NAMALWA (cell line): Measurements from ENCODE around the gene KCNF1.

Experiments used
- DNase-seq: peaks from one replicate; pipeline ENCODE4 v3.0.0-alpha.2; 2015; ENCODE audit warnings: low spot score

KCNF1 gene

GRCh38 chr2:10920764-10921388, 9.1 kb downstream of the KCNF1 start:
- no peak for DNase-seq

- no peak for DNase-seq
Observed at GRCh38 chr2:10921525-10921924, 9.8 kb downstream of the KCNF1 start.

- DNase-seq: no peak
Observed at GRCh38 chr2:10922307-10923007, 10.7 kb downstream of the KCNF1 start.

GRCh38 chr2:10923008-10923375, 11.3 kb downstream of the KCNF1 start:
- DNase-seq: no peak

- no peak for DNase-seq
Observed at GRCh38 chr2:10923965-10924364, 12.2 kb downstream of the KCNF1 start.

- DNase-seq: no peak
Observed at GRCh38 chr2:10924441-10924840, 12.7 kb downstream of the KCNF1 start.

GRCh38 chr2:10924859-10925258, 13.1 kb downstream of the KCNF1 start:
- DNase-seq: no peak

- no peak for DNase-seq
Observed at GRCh38 chr2:10926191-10926820, 14.6 kb downstream of the KCNF1 start.

- DNase-seq: no peak
Observed at GRCh38 chr2:10930721-10931516, 19.2 kb downstream of the KCNF1 start.

GRCh38 chr2:10931710-10932255, 20.0 kb downstream of the KCNF1 start:
- DNase-seq: no peak

- no peak for DNase-seq
Observed at GRCh38 chr2:10932345-10933151, 20.8 kb downstream of the KCNF1 start.

- DNase-seq: no peak
Observed at GRCh38 chr2:10933700-10934225, 22.0 kb downstream of the KCNF1 start.

- no peak for DNase-seq
Observed at GRCh38 chr2:10934308-10934978, 22.7 kb downstream of the KCNF1 start.

GRCh38 chr2:10934979-10935350, 23.2 kb downstream of the KCNF1 start:
- DNase-seq: no peak

- no peak for DNase-seq
Observed at GRCh38 chr2:10935366-10935918, 23.7 kb downstream of the KCNF1 start.

- DNase-seq: no peak
Observed at GRCh38 chr2:10935953-10936942, 24.5 kb downstream of the KCNF1 start.

- no peak for DNase-seq
Observed at GRCh38 chr2:10939058-10939457, 27.3 kb downstream of the KCNF1 start.

- DNase-seq: no peak
Observed at GRCh38 chr2:10940596-10940995, 28.9 kb downstream of the KCNF1 start.

GRCh38 chr2:10941383-10941782, 29.6 kb downstream of the KCNF1 start:
- DNase-seq: no peak
